SU-DHL-6 (cell line): Measurements from ENCODE around the gene SCGB1D1.

Source experiments
- H2AFZ ChIP-seq: fragments of 200-600 bp; sonication (generic); 2 replicates; pipeline ENCODE4 v1.6.1; 2014; ENCODE audit warnings: low read depth, mild to moderate bottlenecking, moderate library complexity, mixed read lengths, antibody characterized with exemption, low read length; ENCODE audit not compliant: severe bottlenecking
- H3F3A ChIP-seq: fragments of 200-600 bp; shearing (Covaris generic); 2 replicates; pipeline ENCODE4 v1.6.0; 2016; ENCODE audit warnings: antibody characterized with exemption, mild to moderate bottlenecking; ENCODE audit not compliant: insufficient read depth
- H3K27ac ChIP-seq: fragments of 200-600 bp; sonication (generic); 2 replicates; pipeline ENCODE4 v1.5.1; 2016; ENCODE audit warnings: low read depth, mild to moderate bottlenecking, low read length, moderate library complexity, mixed read lengths
- H3K27me3 ChIP-seq: fragments of 200-600 bp; sonication (generic), shearing (Covaris generic); 2 replicates; pipeline ENCODE4 v1.6.0; 2014; ENCODE audit warnings: mild to moderate bottlenecking, low read length
- H3K36me3 ChIP-seq: fragments of 200-600 bp; sonication (generic); 2 replicates; pipeline ENCODE4 v1.6.1; 2014; ENCODE audit warnings: mild to moderate bottlenecking, low read length, mixed read lengths
- H3K4me2 ChIP-seq: fragments of 300-600, 200-600 bp; shearing (Covaris generic), sonication (generic); 2 replicates; pipeline ENCODE4 v1.6.0; 2014; ENCODE audit warnings: low read length, low read depth, mild to moderate bottlenecking; ENCODE audit not compliant: poor library complexity, severe bottlenecking
- H3K4me3 ChIP-seq: fragments of 200-600 bp; sonication (generic); 2 replicates; pipeline ENCODE4 v1.5.1; 2014; ENCODE audit warnings: antibody characterized with exemption, low read length, mild to moderate bottlenecking, mixed read lengths; ENCODE audit not compliant: insufficient read depth, poor library complexity, severe bottlenecking
- H3K79me2 ChIP-seq: fragments of 200-600 bp; sonication (generic); 2 replicates; pipeline ENCODE4 v1.6.1; 2014; ENCODE audit warnings: mild to moderate bottlenecking, low read length, moderate library complexity; ENCODE audit not compliant: insufficient read depth
- H3K9ac ChIP-seq: fragments of 200-600 bp; sonication (generic); 2 replicates; pipeline ENCODE4 v1.7.0; 2014; ENCODE audit warnings: mild to moderate bottlenecking, low read length
- H3K9me2 ChIP-seq: fragments of 200-600 bp; sonication (generic); replicated peaks from 2 replicates; pipeline ENCODE4 v1.6.1; 2014; ENCODE audit warnings: low read length; ENCODE audit not compliant: insufficient read depth
- H3K9me3 ChIP-seq: fragments of 200-600 bp; sonication (generic); 2 replicates; pipeline ENCODE4 v1.6.1; 2014; ENCODE audit warnings: low read length, mixed read lengths; ENCODE audit not compliant: insufficient read depth
- H4K20me1 ChIP-seq: fragments of 200-600 bp; sonication (generic); 2 replicates; pipeline ENCODE4 v1.6.1; 2014; ENCODE audit warnings: low read depth, mild to moderate bottlenecking, antibody characterized with exemption, low read length, moderate library complexity, mixed read lengths
- CTCF ChIP-seq: fragments of 200-600 bp; sonication (generic); IDR thresholded peaks from one replicate; pipeline ENCODE4 v1.5.1; 2017; ENCODE audit warnings: antibody characterized with exemption, mild to moderate bottlenecking, low read length, moderate library complexity; ENCODE audit not compliant: insufficient read depth, poor library complexity, severe bottlenecking
- EZH2phosphoT487 ChIP-seq: fragments of 200-600 bp; sonication (generic), shearing (Covaris generic); conservative IDR thresholded peaks from 2 replicates; pipeline ENCODE4 v1.6.1; 2018; ENCODE audit warnings: mild to moderate bottlenecking, antibody characterized with exemption, low read length, moderate library complexity, mixed read lengths

The SCGB1D1 gene

GRCh38 chr11:62241095-62241494, 51.1 kb downstream of the SCGB1D1 start:
- H3K27ac ChIP-seq, result no peak overlapping the region
- no peak overlapping the region for H3K9ac ChIP-seq
- no peak overlapping the region for H2AFZ ChIP-seq
- TF ChIP-seq CTCF (no peak), EZH2phosphoT487 (no peak)
- no peaks in the 10 kb centered on the region for H3K27me3 ChIP-seq
- no peaks in the 10 kb centered on the region for H4K20me1 ChIP-seq
- H3K4me3 ChIP-seq, result no peak overlapping the region
- H3K36me3 ChIP-seq, result no peaks in the 10 kb centered on the region
- H3F3A ChIP-seq, result no peaks in the 10 kb centered on the region
- no peak overlapping the region for H3K4me2 ChIP-seq
- H3K9me3 ChIP-seq, result no peaks in the 10 kb centered on the region
- no peaks in the 10 kb centered on the region for H3K9me2 ChIP-seq
- no peaks in the 10 kb centered on the region for H3K79me2 ChIP-seq

GRCh38 chr11:62242021-62242420, 52.0 kb downstream of the SCGB1D1 start, which contains the start of gene SCGB1D2:
Gene SCGB1D2, plus strand, starts transcription at chr11:62242239. Its CDS starts 69 bp downstream, at chr11:62242308.
- no peaks in the 10 kb centered on the region for H3K36me3 ChIP-seq
- H3K9me3 ChIP-seq, result no peaks in the 10 kb centered on the region
- H3K79me2 ChIP-seq, result no peaks in the 10 kb centered on the region
- no peaks in the 10 kb centered on the region for H3F3A ChIP-seq
- no peak within 1 kb of the TSS for H3K4me3 ChIP-seq
- no peak within 1 kb of the TSS for H2AFZ ChIP-seq
- H3K9ac ChIP-seq, result no peak within 1 kb of the TSS
- TF ChIP-seq CTCF, result no peak
- TF ChIP-seq EZH2phosphoT487, result no peak
- no peaks in the 10 kb centered on the region for H3K27me3 ChIP-seq
- no peak within 1 kb of the TSS for H3K27ac ChIP-seq
- H4K20me1 ChIP-seq, result no peaks in the 10 kb centered on the region
- H3K9me2 ChIP-seq, result no peaks in the 10 kb centered on the region
- no peak within 1 kb of the TSS for H3K4me2 ChIP-seq
